IPS DF 4.7 (cell line): ENCODE data around the gene TMEM127.

Source experiments
- DNase-seq: peaks from one replicate; pipeline ENCODE4 v3.0.0-alpha.2; 2013; ENCODE audit warnings: low spot score; ENCODE audit errors: extremely low read depth

The TMEM127 gene

DNA sequence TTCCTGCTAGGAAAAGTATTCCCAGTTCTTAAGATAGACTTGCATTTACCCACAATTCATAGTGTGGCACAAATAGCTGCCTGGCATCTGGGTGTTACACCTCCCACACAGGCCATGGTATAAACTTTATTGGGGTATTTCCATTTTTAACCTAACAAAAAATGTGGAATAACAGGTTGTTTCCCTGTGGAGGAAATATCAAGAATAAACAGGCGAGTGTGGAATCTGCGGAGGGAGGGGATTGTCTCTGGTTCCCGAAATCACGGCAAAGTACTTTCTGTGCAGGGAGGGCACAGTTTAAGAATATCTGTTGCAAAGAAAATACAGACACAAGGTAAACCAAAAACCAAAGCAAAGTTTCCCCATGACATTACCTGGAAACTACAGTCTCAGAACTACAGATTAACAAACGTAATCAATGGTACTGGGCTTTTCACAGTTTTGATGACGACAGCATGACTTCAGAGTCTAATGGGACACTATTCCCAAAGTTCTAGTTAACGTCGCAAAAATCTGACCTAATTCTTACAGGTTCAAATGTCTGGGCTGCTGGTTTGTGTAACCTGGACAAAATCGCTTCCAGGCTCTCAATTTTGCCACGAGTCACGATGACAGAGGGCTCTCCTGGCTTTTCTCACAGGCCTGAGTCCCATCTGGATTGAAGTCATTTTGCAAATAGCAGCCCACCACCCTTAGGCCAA, 58.6 kb downstream of the TMEM127 start:
- no peak for DNase-seq

DNA sequence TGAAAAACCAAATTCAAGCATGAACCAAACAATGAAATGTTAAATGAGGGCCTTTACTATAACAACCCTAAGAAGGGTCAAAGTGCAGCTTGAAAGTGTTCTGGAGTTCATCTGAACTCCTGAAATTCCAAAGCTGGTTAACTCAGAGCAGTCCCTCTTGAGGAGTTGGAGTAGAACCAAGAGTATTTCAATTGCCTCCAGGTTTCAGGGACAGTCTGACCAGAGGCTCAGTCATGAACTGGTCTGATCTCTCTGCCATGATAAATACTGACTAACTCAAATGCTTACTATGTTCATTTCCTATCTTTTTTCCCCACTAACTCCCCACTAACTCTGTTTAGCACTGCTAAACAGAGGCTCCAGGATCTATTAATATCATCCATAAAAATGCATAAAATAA, 59.9 kb downstream of the TMEM127 start:
- DNase-seq = no peak

DNA sequence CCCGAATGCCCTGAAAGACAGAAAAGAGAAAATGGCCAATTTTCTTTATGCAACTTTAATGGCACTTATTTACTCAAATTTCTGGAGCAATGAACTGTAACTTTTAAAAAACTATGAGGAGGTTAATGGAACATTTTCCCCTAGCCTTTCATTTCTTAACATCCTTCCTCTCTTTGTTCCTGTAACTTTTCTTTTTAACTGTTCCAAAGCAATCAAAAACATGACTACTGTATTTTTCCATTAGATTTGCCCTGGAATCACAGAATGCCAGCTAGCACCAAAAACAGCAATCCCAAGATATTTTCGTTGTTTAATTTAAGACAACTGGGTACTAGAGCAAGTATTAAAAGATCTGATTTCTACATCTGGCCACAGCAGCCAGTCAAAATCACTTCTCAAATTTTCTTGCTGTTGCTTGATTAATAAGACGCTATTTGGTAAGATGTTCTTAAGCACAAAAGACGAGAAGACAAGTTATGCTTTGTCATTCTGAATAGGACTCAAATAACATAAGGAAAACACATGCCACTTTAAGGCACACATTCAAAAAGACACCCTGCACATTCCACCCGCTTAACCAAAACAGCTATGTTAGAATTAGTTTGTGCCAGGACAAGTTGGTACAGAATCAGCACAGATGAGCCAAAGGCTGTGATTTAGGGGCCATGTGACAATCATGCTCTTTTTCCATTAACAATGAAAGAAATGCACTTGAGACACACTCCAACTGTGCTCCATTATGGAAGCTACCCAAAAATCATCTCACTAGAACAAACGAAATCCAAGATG, 60.8 kb downstream of the TMEM127 start:
- DNase-seq = no peak

DNA sequence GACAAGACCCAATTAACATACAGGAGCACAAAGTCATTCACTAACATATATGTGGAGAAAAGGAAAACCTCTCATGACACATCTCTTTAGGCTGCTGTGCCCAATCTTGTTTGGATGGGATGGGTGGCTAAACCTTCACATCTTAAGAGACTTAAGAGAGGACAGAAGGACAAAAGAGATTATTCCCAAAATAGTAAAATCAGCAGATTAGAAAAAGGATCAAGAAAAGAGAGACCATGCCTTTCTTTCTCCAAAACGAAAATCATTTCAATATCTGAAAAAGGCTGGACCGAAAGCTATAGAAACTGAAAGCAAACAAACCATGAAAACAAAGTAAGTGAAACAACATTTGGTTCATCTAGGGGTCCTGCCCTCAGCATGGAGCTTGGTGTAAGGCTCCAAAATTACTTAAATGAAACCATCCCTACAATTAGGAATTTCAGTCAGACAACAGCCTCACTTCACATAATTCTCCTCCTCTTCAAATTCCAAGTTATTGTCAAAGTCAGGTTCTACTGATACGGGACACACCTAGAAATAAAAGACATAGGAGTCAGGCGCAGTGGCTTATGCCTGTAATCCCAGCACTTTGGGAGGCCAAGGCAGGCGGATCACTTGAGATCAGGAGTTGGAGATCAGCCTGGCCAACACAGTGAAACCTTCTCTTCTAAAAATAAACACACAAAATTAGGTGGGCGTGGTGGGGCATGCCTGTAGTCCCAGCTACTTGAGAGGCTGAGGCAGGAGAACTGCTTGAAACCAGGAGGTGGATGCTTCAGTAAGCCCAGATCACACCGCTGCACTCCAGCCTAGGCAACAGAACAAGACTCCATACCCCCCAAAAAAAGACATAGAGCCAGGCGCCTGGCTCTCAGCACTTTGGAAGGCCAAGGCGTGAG, 62.4 kb downstream of the TMEM127 start:
- DNase-seq = no peak

DNA sequence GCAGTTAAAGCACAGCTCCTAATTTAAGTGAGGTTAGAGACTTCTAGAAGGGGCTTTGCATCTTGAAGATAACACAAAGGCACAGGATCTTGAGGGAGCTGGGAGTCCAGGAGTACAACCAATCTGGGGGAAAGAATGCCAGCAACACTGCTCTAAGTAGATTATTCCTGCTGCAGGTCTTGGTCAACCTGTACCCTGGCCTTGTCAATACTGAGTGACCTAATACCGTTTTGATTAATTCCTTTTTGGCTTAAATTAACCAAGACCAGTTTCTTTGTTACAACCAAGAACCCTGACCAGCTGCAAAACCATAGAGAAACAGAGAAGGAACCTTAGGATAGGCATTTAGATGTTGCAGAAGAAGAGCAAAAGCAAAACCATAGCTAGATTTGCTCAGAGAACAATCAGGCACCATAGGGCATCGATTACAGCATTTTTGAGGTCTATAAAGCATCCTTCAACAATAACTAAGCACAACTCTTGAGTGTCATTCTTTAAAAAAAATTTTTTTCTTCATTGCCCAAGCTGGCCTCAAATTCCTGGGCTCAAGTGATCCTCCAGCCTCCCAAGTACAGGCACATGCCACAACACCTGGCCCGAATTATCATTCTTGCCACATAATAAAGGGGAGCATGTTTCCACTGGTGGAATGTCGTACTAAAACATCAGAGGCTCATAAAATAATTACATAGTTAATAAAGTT, 63.5 kb downstream of the TMEM127 start:
- DNase-seq = no peak

DNA sequence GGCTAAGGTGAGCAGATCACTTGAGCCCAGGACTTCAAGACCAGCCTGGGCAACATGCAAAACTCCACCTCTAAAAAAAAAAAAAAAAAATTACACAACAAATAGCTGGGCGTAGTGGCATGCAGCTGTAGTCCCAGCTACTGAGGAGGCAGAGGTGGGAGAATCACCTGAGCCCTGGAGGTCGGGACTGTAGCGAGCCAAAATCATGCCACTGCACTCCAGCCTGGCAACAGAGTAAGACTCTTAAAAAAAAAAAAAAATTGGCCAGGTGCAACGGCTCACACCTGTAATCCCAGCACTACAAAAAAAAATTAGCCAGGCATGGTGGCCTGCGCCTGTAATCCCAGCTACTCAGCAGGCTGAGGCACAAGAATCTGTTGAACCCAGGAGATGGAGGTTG, 64.5 kb downstream of the TMEM127 start:
- DNase-seq = no peak

DNA sequence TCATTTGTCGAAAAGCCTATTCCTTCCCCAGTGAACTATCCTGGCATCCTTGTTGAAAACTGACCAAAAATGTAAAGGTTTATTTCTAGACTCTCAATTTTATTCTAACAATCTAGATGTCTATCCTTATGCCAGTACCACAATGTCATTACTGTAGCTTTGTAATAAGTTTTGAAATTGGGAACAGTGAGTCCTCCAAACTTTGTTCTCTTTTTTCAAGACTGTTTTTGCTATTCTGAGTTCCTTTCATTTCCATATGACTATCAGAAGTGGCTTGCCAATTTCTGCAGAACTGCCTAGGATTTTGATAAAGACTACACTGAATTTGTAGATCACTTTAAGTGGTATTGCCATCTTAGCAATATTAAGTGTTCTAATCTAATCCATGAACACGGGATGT, 66.9 kb downstream of the TMEM127 start:
- DNase-seq = no peak
